Mesenteric fat pad (tissue), 1 donor: Measurements from ENCODE around the gene DEFB126. TPM values are rescaled to one million over a fixed set of nuclear protein-coding genes. Genes with fewer than 3 reads are reported as not detected.
"Not testable (repeated sequence)": the region's sequence is repeated elsewhere in the genome, so short reads cannot be mapped to it uniquely, and the experiment has no call there.

Source experiments
- DNase-seq: peaks from one replicate; pipeline ENCODE4 v3.0.0-alpha.2; 2020; ENCODE audit warnings: low spot score
- long read RNA-seq: library from polyadenylated mRNA; unstranded; transcript quantifications from one replicate; pipeline ENCODE4 v2.0.0, GENCODE V29; 2020
- total RNA-seq: library from RNA; stranded (reverse); fragmentation: NEBNext Ultra II Directional; extraction: Animal tissue kit (Norgen Biotek cat#: 25700); gene quantifications from one replicate; pipeline ENCODE4 v1.2.1, GENCODE V29; 2021
- donor health status: DM: yes; HTN: yes; CAD: no.

Gene DEFB126, protein sequence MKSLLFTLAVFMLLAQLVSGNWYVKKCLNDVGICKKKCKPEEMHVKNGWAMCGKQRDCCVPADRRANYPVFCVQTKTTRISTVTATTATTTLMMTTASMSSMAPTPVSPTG
- not detected for total RNA-seq
- long read RNA-seq: 0 reads

DNA sequence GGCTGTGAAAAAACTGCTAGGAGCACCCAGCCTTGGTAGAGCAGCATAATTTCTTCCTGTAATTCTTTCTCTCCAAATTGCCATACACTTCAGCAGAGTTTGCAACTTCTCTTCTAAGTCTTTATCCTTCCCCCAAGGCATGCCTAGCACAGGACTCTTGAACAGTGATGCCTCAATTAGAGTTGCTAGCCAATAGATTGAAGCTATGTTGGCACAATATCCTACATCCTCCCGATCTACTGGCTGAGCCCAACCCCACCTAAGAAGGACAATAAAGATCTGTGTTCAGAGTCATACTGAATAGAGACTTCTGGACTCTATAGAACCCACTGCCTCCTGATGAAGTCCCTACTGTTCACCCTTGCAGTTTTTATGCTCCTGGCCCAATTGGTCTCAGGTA, at the start of gene DEFB126:
DEFB126 (plus strand) TSS at position 301 of the 400 bp plus-strand sequence; CDS start at position 340, 39 bp downstream.
- no peak for DNase-seq

- no peak for DNase-seq
Measured at GRCh38 chr20:93641-94040, 48.7 kb upstream of the DEFB126 start.

DNA sequence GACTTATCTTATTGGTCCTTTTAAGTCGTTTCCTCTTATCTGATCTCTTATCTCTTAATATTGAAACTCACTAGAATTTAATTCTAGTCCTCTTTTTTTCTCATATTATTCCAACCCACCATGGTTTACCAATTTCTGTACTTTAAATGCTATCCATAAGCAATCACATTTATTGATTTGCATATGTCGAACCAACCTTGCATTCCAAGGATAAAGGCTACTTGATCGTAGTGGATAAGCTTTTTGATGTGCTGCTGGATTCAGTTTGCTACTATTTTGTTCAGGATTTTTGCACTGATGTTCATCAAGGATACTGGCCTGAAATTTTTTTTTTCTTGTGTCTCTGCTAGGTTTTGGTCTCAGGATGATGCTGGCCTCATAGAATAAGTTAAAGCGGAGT, 47.2 kb upstream of the DEFB126 start:
- DNase-seq: no peak

DNA sequence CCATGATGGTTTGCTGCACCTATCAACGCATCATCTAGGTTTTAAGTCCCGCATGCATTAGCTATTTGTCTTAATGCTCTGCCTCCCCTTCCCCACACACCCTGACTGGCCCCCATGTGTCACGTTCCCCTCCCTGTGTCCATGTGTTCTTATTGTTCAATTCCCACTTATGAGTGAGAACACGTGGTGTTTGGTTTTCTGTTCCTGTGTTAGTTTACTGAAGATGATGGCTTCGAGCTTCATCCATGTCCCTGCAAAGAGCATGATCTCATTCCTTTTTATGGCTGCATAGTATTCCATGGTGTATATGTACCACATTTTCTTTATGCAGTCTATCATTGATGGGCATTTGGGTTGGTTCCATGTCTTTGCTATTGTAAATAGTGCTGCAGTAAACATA, 44.7 kb upstream of the DEFB126 start:
- not testable (repeated sequence) for DNase-seq

DNA sequence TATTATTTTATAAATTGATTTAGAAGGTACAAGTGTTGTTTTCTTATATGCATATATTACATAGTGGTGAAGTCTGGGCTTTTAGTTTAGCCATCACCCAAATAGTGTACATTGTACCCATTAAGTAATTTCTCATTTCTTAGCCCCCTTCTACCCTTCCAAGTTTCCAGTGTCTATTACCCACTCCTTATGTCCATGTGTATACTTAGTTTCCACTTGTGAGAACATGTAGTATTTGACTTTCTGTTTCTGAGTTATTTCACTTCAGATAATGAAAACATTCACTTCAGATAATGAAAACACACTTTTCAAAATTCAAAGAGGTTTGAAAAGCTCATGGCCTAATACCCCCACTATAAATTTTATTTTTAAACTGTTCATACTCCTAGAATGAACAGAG, 40.4 kb upstream of the DEFB126 start:
- DNase-seq: no peak

DNA sequence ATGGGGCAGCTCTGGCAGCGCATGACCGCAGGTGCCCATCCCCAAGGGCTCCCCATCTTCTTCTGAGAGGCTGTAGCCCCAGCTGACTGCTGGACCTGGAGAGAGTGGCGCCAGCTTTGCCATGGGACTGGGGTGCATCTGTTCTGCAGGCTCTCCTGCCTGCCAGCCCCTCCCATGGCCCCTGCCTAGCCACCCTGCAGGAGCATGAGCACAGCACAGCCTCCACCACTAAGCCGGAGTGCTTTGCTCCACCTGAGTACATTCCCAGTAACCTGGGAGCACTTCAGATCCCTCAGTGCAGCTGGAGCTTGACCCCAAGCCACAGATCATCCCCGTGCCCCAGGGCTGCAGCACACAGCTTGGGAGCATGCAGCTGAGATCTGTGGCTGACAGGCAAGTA, 38.9 kb upstream of the DEFB126 start:
- no peak for DNase-seq

GRCh38 chr20:112396-112795, 30.0 kb upstream of the DEFB126 start:
- DNase-seq: no peak

DNA sequence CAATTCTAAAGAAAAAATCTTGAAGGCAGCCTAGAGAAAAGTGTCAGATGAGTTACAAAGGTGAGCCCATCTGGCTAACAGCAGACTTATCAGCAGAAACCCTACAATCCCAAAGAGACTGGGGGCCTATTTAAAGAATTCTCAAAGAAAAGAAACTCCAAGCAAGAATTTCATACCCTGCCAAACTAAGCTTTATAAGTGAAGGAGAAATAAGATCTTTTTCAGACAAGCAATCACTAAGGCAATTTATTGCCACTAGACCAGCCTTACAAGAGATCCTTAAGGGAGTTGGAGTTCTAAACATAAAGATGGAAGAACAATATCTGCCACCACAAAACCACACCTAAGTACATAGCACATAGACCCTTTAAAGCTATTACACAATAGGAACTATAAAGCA, 24.9 kb upstream of the DEFB126 start:
- no peak for DNase-seq

- DNase-seq: not testable (repeated sequence)
Measured at GRCh38 chr20:129786-130323, 12.5 kb upstream of the DEFB126 start.

DNA sequence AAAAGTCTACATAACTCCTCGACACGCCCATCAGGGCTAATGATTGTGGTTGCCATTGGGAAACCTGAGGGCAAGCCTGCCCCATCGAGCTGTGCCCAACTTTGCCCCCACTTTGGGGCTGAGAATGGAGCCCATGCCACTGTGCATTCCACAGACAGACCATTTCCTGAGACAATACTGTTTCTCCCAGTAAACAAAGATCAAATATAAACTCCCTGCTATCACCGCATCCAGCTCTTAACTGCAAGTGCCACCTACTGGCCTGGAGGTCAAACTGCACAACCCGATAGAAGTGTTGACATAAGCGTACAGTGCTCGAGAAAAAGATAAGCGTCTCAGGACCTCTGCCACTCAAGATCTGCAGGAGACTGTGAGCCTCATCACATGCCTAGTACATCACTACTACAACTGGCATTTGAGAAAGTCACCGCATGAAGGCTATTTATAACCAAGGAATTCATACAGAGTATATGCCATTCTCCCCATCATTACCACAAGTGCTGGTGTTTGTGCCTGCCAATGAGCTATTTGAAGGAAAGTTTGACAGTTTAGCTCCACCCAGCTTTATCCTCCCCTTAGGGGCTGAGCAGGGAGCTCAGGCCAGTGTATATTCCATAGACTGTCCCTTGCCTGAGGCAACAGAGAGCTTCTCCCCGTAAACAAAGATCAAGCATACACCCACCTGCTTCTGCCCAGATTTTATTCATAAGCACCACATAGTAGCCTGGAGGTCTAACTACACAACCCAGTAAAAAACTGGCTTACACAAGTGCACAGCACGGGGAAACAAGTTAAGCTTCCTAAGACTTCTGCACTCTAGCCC, 4.5 kb upstream of the DEFB126 start:
- DNase-seq: no peak

- no peak for DNase-seq
Measured at GRCh38 chr20:145877-146276, 3.5 kb downstream of the DEFB126 start.

DNA sequence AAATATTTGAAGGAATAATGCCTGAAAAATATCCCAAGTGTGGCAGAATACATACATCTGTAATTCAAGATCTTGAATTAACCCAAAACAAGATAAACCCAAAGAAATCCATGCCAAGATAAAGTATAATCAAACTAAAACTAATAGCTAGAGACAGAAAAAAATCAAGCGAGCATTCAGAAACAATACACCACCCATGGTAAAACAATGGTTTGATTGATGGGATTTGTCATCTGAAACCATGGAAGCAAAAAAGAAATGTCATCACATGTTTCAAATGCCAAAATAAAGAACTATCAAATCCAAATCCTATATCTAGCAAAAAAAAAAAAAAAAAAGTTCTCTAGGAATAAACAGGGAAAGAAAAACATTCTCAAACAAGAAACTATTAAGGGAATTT, 9.7 kb downstream of the DEFB126 start:
- DNase-seq: no peak

GRCh38 chr20:157154-157553, 14.8 kb downstream of the DEFB126 start, which contains the start of gene DEFB127:
TSS of gene DEFB127 (plus strand) at chr20:157454. CDS start at chr20:157545, 91 bp downstream.
- peak; percentile 37 for DNase-seq

DNA sequence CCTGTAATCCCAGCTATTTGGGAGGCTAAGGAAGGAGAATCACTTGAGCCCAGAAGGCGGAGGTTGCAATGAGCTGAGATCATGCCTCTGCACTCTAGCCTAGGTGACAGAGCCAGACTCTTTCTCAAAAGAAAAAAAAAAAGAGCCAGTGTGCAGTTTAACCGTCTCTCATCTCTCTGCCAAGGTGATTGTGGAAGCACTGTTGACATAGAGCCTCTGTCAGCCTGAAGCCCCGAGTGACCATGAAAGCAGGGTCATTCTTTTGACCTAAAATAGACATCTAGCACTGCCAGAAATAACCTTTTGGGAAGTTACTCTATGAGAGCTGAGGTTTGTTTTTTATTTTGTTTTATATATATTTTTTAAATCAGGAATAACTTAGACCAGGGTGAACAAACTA, 22.2 kb downstream of the DEFB126 start:
- DNase-seq: no peak

DNA sequence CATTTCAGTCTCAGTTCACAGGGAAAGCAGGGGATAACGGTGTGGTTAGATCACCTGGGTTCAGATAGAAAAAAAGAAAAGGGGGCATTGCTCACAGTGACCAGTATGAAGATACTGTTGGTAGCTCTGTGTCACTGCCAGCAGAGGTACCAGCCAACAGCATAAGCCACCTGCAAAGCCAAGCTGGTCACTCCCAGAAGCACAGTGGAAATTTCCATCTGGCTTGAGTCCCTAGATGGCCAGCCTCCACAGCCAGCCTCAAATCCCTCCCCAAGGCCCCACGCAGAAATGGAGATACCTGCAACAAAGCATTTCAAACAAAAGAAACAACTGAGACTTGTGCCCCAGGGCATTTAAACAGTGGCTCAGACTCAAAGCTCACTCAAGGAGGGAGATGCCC, 26.5 kb downstream of the DEFB126 start:
- DNase-seq: no peak

GRCh38 chr20:184288-184687, 41.9 kb downstream of the DEFB126 start:
- no peak for DNase-seq

DNA sequence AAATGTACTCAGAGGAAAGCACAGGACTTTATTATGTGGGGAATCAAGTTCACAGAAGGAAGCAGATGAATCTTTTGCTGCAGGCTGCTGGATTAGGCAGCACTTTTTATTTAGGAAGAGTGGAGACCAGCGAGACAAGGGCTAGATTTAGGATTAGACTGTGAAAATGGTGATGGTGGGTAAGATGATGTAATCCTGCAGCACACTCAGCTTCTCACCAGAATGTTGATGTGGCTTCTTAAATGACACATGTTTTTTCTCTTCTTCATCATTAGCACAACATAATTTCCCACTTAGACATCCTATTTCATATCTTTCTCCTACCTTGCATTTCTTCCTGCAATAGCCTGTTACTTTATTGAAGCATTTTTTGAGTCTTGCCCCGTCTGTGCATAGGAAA, 45.3 kb downstream of the DEFB126 start:
- DNase-seq: no peak

DNA sequence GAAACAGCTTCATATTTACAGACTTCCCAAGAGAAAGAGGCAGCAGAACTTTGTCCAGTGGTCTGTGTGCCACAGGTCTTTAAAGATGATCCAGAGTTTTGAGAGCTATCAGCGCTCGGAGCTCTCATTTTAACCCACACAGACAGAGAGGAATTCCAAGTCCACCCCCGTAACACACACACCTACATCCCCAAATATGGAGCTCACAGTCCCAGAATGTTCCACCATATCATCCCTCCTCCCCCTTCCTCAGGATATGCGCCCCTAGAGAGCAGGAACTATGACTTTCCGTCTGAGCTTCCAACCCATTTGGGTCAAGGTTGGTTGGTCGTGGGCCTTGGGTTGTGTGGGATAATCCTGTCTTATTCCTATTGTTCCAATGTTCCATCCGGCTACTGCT, 47.2 kb downstream of the DEFB126 start, which contains the start of gene DEFB128:
DEFB128 (minus strand) TSS at position 101 of the 400 bp plus-strand sequence; CDS start at position 13, 88 bp downstream.
- DNase-seq: no peak
